Brain pericyte (primary cell): ENCODE data around the gene CALML6.

Source experiments
- DNase-seq: peaks from one replicate; pipeline ENCODE4 v3.0.0-alpha.2; 2012; ENCODE audit warnings: low read depth, low spot score

CALML6 gene

GRCh38 chr1:1964811-1965210 lies 49.8 kb downstream of the CALML6 start:
- DNase-seq, result no peak

GRCh38 chr1:1965546-1965945 lies 50.5 kb downstream of the CALML6 start:
- DNase-seq, result no peak

GRCh38 chr1:1966071-1966740 lies 51.1 kb downstream of the CALML6 start:
- no peak for DNase-seq
